HepG2 (cell line): ENCODE measurements around the gene MIA2. TPM values are rescaled to one million over a fixed set of nuclear protein-coding genes. Genes with fewer than 3 reads are reported as not detected.

Experiments used
- ATAC-seq: fragments of 200-7000 bp; cut with Tn5 transposase; 3 replicates; pipeline ENCODE4 v1.9.1; 2020; ENCODE audit warnings: mild to moderate bottlenecking, moderate library complexity
- BruUV-seq: library from RNA; stranded (reverse); fragments of 400-500 nt; replicated peaks from 2 replicates; lab custom pipeline; 2021; lab: Mats Ljungman, UMichigan
- CTCF ChIA-PET: fragments of 300-600 bp; formaldehyde crosslinking; extraction: SDS; loops from one replicate; lab custom pipeline; 2021; ENCODE audit warnings: low total read pairs, inconsistent platforms, low intra/inter-chr PET ratio; lab: Yijun Ruan, JAX
- POLR2A ChIA-PET: fragments of 350-600 bp; sonication (Branson Sonifier 250); formaldehyde crosslinking; loops from one replicate; lab custom pipeline; 2020; ENCODE audit warnings: antibody characterized with exemption, inconsistent platforms; lab: Yijun Ruan, JAX
- DNase-seq: peaks from one replicate; pipeline ENCODE4 v3.0.0-alpha.2; 2015; ENCODE audit warnings: low spot score
- FAIRE-seq: peaks from 3 replicates; lab custom pipeline; 2011; peaks lifted over from hg19 to GRCh38; lab: Jason Lieb, UNC
- H2AFZ ChIP-seq: one replicate; pipeline ENCODE4 v1.6.1; 2011; ENCODE audit warnings: low read length, inconsistent platforms
- H3K27ac ChIP-seq: fragments of 300-600 bp; 3 replicates; pipeline ENCODE4 v1.8.0; 2011; ENCODE audit warnings: mixed run types, mild to moderate bottlenecking, mixed read lengths, low read length, inconsistent platforms; ENCODE audit not compliant: insufficient read depth; ENCODE audit errors: extremely low read length
- H3K27me3 ChIP-seq, 2 experiments: fragments of 200-600 bp in 1 of 2; 2 replicates in 1 of 2; 3 replicates in 1 of 2; pipeline versions ENCODE4 v1.6.0 to v1.8.0; 2011; ENCODE audit warnings: low read length in 2 of 2, mild to moderate bottlenecking in 2 of 2, moderate library complexity in 2 of 2, inconsistent platforms in 1 of 2; ENCODE audit not compliant: insufficient read depth in 2 of 2, control insufficient read depth in 1 of 2
- H3K36me3 ChIP-seq, 2 experiments: fragments of 200-600 bp in 1 of 2; replicated peaks in 1 of 2; 2 replicates in 1 of 2; 3 replicates in 1 of 2; pipeline versions ENCODE4 v1.5.1 to v1.8.0; 2011; ENCODE audit warnings: low read length in 2 of 2, inconsistent platforms in 1 of 2; ENCODE audit not compliant: insufficient read depth in 2 of 2, control insufficient read depth in 1 of 2
- H3K4me1 ChIP-seq: 2 replicates; pipeline ENCODE4 v1.5.1; 2012; ENCODE audit warnings: low read length, inconsistent platforms; ENCODE audit not compliant: insufficient read depth
- H3K4me2 ChIP-seq: 2 replicates; pipeline ENCODE4 v1.6.0; 2011; ENCODE audit warnings: low read depth, low read length, inconsistent platforms
- H3K4me3 ChIP-seq, 3 experiments: fragments of 200-600 bp in 1 of 3; sonication (generic), shearing (Covaris generic) in 1 of 3; replicated peaks in 1 of 3; 2 replicates each; pipeline ENCODE4 v1.5.1; 2011 to 2016; ENCODE audit warnings: low read length in 3 of 3, inconsistent platforms in 2 of 3, low read depth in 2 of 3, mild to moderate bottlenecking in 2 of 3, control low read depth in 1 of 3, mixed read lengths in 1 of 3; ENCODE audit not compliant: insufficient read depth in 1 of 3
- H3K79me2 ChIP-seq: one replicate; pipeline ENCODE4 v1.6.1; 2011; ENCODE audit warnings: low read length, inconsistent platforms; ENCODE audit not compliant: insufficient read depth
- H3K9ac ChIP-seq: 2 replicates; pipeline ENCODE4 v1.6.0; 2011; ENCODE audit warnings: mild to moderate bottlenecking, low read depth, low read length, inconsistent platforms; ENCODE audit not compliant: insufficient read depth
- H3K9me3 ChIP-seq: 2 replicates; pipeline ENCODE4 v1.5.1; 2012; ENCODE audit warnings: mild to moderate bottlenecking, low read length
- H4K20me1 ChIP-seq: 2 replicates; pipeline ENCODE4 v1.6.0; 2011; ENCODE audit warnings: inconsistent platforms, mild to moderate bottlenecking, low read length, moderate library complexity; ENCODE audit not compliant: insufficient read depth
- CHD4 ChIP-seq: fragments of 200-600 bp; sonication (generic); IDR thresholded peaks from 2 replicates; pipeline ENCODE4 v1.7.0; 2017; ENCODE audit warnings: mild to moderate bottlenecking, low read length, borderline replicate concordance
- KDM2A ChIP-seq: sonication (generic); formaldehyde crosslinking; IDR thresholded peaks from 2 replicates; pipeline ENCODE4 v1.4.0; 2020; ENCODE audit warnings: low read depth, missing genetic modification reagents, borderline replicate concordance
- MAFG ChIP-seq: sonication (generic); formaldehyde crosslinking; IDR thresholded peaks from 2 replicates; pipeline ENCODE4 v1.5.1; 2020; ENCODE audit warnings: mild to moderate bottlenecking, missing genetic modification reagents
- MATR3 ChIP-seq: sonication (generic); formaldehyde crosslinking; IDR thresholded peaks from 2 replicates; pipeline ENCODE4 v1.4.0; 2020; ENCODE audit warnings: missing genetic modification reagents
- RBAK ChIP-seq: sonication (generic); formaldehyde crosslinking; IDR thresholded peaks from 2 replicates; pipeline ENCODE4 v1.5.1; 2020; ENCODE audit warnings: mild to moderate bottlenecking, missing genetic modification reagents
- SOX13 ChIP-seq, 3 experiments: fragments of 450-650 bp in 1 of 3; sonication (generic) in 1 of 3; formaldehyde crosslinking in 1 of 3; IDR thresholded peaks in 2 of 3; conservative IDR thresholded peaks in 1 of 3; 2 replicates each; pipeline versions ENCODE4 v1.5.0 to v1.6.1; 2016 to 2020; ENCODE audit warnings: antibody characterized with exemption in 1 of 3, mild to moderate bottlenecking in 1 of 3, missing compliant biosample characterization in 1 of 3, missing genetic modification reagents in 1 of 3, moderate library complexity in 1 of 3
- SP5 ChIP-seq: IDR thresholded peaks from 2 replicates; pipeline ENCODE4 v1.6.1; 2016; ENCODE audit warnings: low read depth, borderline replicate concordance
- ZFX ChIP-seq: sonication (generic); formaldehyde crosslinking; IDR thresholded peaks from 2 replicates; pipeline ENCODE4 v1.4.0; 2020; ENCODE audit warnings: mild to moderate bottlenecking, low read depth, missing genetic modification reagents, moderate library complexity
- WGBS: methylation state at CpG from one replicate; pipeline ENCODE4 v1.1.6; 2017; ENCODE audit warnings: low lambda C conversion rate; 5-methylcytosine and 5-hydroxymethylcytosine counted together
- in situ Hi-C: cut with HindIII; loops from 2 replicates; pipeline ENCODE4 v1.10.0; 2017; ENCODE audit warnings: low pct_unique_long_range_greater_than_20kb; ENCODE audit not compliant: extremely low pct_ligation_motif_present
- intact Hi-C: fragments of 100-400 bp; cut with micrococcal nuclease; formaldehyde crosslinking; loops from one replicate; pipeline ENCODE4 v1.10.0; 2022; ENCODE audit not compliant: unreplicated experiment
- polyA plus RNA-seq, 8 experiments: library from polyadenylated mRNA; depleted of rRNA in 3 of 8; stranded (reverse) in 7 of 8; unstranded in 1 of 8; fragments of >200 nt; fragmentation: Illumina TruSeq in 4 of 8; extraction: Trizol in 4 of 8; gene quantifications; 2 replicates each; pipeline versions ENCODE4 v1.2.1 to v1.2.3, GENCODE V29; 2011 to 2016; ENCODE audit warnings: low read depth in 4 of 8, missing spikeins in 1 of 8, mixed read lengths in 1 of 8; ENCODE audit not compliant: insufficient read depth in 1 of 8
- total RNA-seq, 5 experiments: library from RNA; depleted of rRNA; stranded (reverse); fragments of >200 nt; fragmentation: Illumina TruSeq; extraction: Trizol; gene quantifications; 2 replicates each; pipeline ENCODE4 v1.2.3, GENCODE V29; 2016; ENCODE audit warnings: low read depth in 1 of 5
- TF ChIP-seq, protein P1 (sequence below): sonication (generic); formaldehyde crosslinking; IDR thresholded peaks from 2 replicates; pipeline ENCODE4 v1.4.0; 2020; ENCODE audit warnings: mild to moderate bottlenecking, low read depth, missing genetic modification reagents
- TF ChIP-seq, protein P2 (sequence below): IDR thresholded peaks from 2 replicates; pipeline ENCODE4 v1.6.1; 2012; ENCODE audit warnings: low read depth, low read length, improper control_type of control experiment
- TF ChIP-seq, protein P3 (sequence below): sonication (generic); formaldehyde crosslinking; IDR thresholded peaks from 2 replicates; pipeline ENCODE4 v1.5.1; 2020; ENCODE audit warnings: missing genetic modification reagents, mild to moderate bottlenecking, borderline replicate concordance
- TF ChIP-seq, protein P4 (sequence below): sonication (generic); formaldehyde crosslinking; IDR thresholded peaks from 2 replicates; pipeline ENCODE4 v1.5.0; 2020; ENCODE audit warnings: missing genetic modification reagents
- TF ChIP-seq, protein P5 (sequence below): sonication (generic); formaldehyde crosslinking; IDR thresholded peaks from 2 replicates; pipeline ENCODE4 v1.9.0; 2022; ENCODE audit warnings: low read depth, missing genetic modification reagents

The MIA2 gene
- total and polyA plus RNA-seq, 2 of the 13 experiments (the other 11 are each of a cell fraction or from before 2014, with no cell fraction given), result 134 to 158 TPM

DNA sequence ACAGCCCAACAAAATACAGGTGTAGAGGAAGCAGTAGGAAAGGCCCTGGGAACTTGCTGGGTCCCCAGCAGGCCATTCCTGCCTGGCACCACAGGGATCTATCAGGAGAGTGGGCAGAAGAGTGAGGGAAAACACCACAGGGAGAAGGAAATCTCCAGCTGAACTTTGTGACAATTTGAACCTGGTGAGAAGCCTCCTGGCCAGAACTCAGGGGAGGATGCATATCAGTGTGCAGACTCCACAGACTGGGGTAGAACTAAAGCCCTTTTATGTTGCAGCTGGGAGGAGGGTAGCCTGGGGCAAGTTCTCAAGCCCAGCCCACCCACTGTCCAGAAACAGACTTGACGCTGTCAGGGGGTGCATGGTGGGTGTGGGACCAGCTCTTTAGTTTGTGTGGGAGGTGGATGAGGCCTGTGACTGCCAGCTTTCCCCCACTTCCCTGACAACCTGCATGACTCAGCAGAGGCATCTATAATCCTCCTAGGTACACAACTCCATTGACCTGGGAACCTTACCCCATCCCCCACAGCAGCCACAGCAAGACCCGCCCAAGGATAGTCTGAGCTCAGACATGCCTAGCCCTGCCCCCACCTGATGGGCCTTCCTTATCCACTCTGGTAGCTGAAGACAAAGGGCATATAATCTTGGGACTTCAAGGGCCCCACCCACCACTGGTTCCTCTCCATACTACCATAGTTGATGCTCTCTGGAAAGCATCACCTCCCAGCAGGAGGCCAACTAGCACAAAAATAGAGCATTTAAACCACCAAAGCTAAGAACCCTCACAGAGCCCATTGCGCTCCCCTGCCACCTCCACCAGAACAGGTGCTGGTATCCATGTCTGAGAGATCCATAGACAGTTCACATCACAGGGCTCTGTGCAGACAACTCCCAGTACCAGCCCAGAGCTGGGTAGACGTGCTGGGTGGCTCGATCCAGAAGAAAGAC, 29.8 kb upstream of the MIA2 start:
- H3K4me3 ChIP-seq, result peak overlapping the region in 1 of 3 experiments; percentile 27; a peak in 2 of 6 replicates
- peak overlapping the region; percentile 26; the same call in 1 of the 2 replicates for H3K9ac ChIP-seq
- H3K79me2 ChIP-seq, result no peaks in the 10 kb centered on the region
- DNase-seq (peak; percentile 70), FAIRE-seq (no peak), ATAC-seq (peak; percentile 83)
- H3K27me3 ChIP-seq, result no peaks in the 10 kb centered on the region
- POLR2A ChIA-PET, result interaction anchor here (0.8 to 4.3 kb wide), 12 partner anchors 8 to 229 kb away, joined by 3 to 45 read pairs (median 4); partner anchors contain the start of genes PNN and TRAPPC6B
- no TSS peak for BruUV-seq
- 65% methylated on average over 5 of the region's 5 CpGs for WGBS
- peaks cover 30% of the 10 kb centered on the region for H3K4me1 ChIP-seq
- no peaks in the 10 kb centered on the region for H3K36me3 ChIP-seq
- intact Hi-C loops, result no loop called here
- peak overlapping the region; percentile 59 for H3K4me2 ChIP-seq
- no peaks in the 10 kb centered on the region for H3K9me3 ChIP-seq
- peak overlapping the region; percentile 74 for H2AFZ ChIP-seq
- in situ Hi-C loops, result no loop called here
- CTCF ChIA-PET, result no interaction called here
- peak overlapping the region; percentile 49 for H3K27ac ChIP-seq
- H4K20me1 ChIP-seq, result no peaks in the 10 kb centered on the region
- TF ChIP-seq, protein P1, sequence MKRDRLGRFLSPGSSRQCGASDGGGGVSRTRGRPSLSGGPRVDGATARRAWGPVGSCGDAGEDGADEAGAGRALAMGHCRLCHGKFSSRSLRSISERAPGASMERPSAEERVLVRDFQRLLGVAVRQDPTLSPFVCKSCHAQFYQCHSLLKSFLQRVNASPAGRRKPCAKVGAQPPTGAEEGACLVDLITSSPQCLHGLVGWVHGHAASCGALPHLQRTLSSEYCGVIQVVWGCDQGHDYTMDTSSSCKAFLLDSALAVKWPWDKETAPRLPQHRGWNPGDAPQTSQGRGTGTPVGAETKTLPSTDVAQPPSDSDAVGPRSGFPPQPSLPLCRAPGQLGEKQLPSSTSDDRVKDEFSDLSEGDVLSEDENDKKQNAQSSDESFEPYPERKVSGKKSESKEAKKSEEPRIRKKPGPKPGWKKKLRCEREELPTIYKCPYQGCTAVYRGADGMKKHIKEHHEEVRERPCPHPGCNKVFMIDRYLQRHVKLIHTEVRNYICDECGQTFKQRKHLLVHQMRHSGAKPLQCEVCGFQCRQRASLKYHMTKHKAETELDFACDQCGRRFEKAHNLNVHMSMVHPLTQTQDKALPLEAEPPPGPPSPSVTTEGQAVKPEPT (CRISPR knock-in tag), result no peak
- TF ChIP-seq CHD4 (no peak), KDM2A (CRISPR knock-in tag) (peak; percentile 12), SOX13 (IDR thresholded peaks at IDR 0.05) (peak; percentile 36; the same call in 1 of the 2 replicates), SOX13 (CRISPR knock-in tag; conservative IDR thresholded peaks at IDR 0.05 in 1 of 2, IDR thresholded peaks at IDR 0.05 in 1 of 2) (no peak), RBAK (CRISPR knock-in tag) (no peak), MATR3 (CRISPR knock-in tag) (no peak), ZFX (peak; percentile 32; the same call in 1 of the 2 replicates), MAFG (CRISPR knock-in tag) (peak; percentile 48; the same call in 1 of the 2 replicates), SP5 (0 out of 2 replicates have a peak, but pooled peaks have one; percentile 23)
- TF ChIP-seq, protein P2, sequence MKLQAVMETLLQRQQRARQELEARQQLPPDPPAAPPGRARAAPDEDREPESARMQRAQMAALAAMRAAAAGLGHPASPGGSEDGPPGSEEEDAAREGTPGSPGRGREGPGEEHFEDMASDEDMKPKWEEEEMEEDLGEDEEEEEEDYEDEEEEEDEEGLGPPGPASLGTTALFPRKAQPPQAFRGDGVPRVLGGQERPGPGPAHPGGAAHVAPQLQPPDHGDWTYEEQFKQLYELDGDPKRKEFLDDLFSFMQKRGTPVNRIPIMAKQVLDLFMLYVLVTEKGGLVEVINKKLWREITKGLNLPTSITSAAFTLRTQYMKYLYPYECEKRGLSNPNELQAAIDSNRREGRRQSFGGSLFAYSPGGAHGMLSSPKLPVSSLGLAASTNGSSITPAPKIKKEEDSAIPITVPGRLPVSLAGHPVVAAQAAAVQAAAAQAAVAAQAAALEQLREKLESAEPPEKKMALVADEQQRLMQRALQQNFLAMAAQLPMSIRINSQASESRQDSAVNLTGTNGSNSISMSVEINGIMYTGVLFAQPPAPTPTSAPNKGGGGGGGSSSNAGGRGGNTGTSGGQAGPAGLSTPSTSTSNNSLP, result no peak
- TF ChIP-seq, protein P3, sequence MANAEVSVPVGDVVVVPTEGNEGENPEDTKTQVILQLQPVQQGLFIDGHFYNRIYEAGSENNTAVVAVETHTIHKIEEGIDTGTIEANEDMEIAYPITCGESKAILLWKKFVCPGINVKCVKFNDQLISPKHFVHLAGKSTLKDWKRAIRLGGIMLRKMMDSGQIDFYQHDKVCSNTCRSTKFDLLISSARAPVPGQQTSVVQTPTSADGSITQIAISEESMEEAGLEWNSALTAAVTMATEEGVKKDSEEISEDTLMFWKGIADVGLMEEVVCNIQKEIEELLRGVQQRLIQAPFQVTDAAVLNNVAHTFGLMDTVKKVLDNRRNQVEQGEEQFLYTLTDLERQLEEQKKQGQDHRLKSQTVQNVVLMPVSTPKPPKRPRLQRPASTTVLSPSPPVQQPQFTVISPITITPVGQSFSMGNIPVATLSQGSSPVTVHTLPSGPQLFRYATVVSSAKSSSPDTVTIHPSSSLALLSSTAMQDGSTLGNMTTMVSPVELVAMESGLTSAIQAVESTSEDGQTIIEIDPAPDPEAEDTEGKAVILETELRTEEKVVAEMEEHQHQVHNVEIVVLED (CRISPR knock-in tag), result no peak
- TF ChIP-seq, protein P4, sequence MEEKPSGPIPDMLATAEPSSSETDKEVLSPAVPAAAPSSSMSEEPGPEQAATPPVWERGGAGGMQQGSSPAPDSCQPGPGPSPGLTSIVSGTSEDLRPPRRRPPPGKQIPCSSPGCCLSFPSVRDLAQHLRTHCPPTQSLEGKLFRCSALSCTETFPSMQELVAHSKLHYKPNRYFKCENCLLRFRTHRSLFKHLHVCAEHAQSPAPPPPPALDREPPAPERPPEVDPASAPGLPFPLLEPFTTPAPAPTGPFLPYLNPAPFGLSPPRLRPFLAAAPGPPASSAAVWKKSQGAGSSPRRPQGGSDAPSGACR (CRISPR knock-in tag), result no peak
- TF ChIP-seq, protein P5, sequence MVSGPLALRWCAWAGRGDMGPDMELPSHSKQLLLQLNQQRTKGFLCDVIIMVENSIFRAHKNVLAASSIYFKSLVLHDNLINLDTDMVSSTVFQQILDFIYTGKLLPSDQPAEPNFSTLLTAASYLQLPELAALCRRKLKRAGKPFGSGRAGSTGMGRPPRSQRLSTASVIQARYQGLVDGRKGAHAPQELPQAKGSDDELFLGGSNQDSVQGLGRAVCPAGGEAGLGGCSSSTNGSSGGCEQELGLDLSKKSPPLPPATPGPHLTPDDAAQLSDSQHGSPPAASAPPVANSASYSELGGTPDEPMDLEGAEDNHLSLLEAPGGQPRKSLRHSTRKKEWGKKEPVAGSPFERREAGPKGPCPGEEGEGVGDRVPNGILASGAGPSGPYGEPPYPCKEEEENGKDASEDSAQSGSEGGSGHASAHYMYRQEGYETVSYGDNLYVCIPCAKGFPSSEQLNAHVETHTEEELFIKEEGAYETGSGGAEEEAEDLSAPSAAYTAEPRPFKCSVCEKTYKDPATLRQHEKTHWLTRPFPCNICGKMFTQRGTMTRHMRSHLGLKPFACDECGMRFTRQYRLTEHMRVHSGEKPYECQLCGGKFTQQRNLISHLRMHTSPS (CRISPR knock-in tag), result peak; percentile 52; the same call in 1 of the 2 replicates
